VCaP (cell line): ENCODE data around the gene PACSIN3.

Experiments used
- H3K27ac ChIP-seq: fragments of 450-650 bp; 2 replicates; pipeline ENCODE4 v1.5.1; 2017
- TF ChIP-seq, protein P1 (sequence below): fragments of 450-650 bp; conservative IDR thresholded peaks from 2 replicates; pipeline ENCODE4 v1.5.1; 2017; ENCODE audit warnings: mild to moderate bottlenecking, moderate library complexity

The PACSIN3 gene

DNA sequence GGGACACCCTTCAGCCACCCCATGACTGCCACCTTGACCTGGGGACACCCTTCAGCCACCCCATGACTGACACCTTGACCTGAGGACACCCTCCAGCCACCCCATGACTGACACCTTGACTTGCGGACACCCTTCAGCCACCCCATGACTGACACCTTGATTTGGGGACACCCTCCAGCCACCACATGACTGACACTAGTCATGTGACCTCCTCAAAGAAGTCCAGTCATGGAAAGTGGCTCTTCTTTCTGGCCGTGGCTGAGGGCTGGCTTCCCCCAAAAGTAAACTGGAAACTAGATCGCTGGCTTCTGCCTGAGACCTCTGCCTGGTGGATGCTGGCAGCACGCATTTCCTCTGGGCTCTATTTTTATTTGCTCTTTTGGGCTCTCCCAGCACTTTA, 38.0 kb downstream of the PACSIN3 start:
- no peak overlapping the region for H3K27ac ChIP-seq
- TF ChIP-seq, protein P1, sequence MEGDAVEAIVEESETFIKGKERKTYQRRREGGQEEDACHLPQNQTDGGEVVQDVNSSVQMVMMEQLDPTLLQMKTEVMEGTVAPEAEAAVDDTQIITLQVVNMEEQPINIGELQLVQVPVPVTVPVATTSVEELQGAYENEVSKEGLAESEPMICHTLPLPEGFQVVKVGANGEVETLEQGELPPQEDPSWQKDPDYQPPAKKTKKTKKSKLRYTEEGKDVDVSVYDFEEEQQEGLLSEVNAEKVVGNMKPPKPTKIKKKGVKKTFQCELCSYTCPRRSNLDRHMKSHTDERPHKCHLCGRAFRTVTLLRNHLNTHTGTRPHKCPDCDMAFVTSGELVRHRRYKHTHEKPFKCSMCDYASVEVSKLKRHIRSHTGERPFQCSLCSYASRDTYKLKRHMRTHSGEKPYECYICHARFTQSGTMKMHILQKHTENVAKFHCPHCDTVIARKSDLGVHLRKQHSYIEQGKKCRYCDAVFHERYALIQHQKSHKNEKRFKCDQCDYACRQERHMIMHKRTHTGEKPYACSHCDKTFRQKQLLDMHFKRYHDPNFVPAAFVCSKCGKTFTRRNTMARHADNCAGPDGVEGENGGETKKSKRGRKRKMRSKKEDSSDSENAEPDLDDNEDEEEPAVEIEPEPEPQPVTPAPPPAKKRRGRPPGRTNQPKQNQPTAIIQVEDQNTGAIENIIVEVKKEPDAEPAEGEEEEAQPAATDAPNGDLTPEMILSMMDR: no peak

DNA sequence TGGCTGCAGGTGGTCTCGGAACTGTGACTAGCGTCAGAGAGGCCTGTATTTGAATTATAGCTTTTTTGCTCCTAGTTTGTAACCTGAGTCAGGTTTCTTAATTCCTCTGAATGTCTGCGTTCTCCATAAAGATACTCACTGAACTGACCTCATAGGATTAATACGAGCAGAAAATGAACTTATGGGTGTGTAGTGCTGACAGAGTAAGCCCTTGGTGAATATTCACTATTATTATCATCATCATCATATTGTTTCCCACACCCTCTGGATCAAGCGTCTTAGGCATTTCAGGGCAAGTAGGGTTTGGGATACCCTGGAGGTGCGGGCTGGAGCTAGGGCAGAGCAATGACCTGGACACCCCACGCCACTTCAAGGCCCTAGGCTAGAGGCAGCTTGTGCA, 38.6 kb downstream of the PACSIN3 start:
- TF ChIP-seq, protein P1: no peak
- H3K27ac ChIP-seq: no peak overlapping the region

DNA sequence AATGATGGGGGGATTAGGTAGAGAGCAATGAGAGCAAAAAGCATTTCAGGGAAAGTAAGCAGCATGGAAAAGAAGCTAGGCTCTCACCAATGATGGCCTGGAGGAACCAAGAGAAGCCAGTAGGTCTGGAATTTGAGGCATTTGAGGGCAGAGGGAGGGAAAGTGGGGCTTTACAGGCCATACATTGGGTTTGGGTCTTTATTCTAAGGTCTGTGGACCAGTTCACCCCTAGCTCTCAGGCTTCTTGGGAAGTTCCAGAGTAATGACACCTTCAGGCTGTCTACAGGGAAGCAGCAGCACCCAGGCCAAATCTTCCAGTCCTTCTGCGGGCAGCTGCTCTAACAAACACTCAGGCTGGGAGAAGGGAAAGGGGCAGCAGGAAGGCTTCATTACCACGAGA, 39.0 kb downstream of the PACSIN3 start:
- H3K27ac ChIP-seq: no peak overlapping the region
- TF ChIP-seq, protein P1: no peak

DNA sequence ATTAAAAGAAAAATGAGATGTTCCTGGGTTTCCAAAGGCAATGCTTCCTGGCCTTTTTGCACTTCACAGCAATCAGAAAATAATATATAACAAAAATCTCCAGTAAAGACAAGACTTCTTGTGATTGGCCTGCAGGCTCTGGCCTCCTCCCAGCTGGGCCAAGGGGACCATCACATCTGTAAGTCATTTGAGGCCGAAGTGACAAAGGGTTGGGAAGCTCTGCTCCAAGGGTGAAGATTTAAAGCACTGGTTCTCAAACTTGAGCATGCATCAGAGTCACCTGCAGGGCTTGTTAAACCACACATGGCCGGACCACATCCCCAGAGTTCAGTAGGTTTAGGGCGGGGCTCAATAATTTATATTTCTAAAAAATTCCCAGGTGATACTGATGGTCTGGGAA, 41.7 kb downstream of the PACSIN3 start:
- TF ChIP-seq, protein P1: no peak

DNA sequence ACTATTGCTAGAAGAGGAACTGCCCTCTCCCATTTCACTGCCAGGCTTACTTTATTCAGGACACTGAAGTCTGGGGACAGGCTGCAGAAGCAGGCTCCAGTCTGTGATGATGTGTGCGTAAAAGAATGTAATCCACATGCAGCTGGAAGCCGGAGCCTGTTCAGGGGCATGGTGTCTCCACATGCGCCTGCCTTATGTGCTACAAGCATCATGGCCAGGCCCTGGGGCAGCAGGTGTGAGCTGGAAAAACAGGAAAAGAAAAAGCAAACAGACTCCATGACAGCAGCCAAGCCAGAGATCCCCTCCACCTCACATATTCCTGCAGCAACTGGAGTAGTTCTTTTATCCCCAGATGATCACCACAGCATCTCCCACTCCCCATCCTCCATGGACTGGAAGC, 42.9 kb downstream of the PACSIN3 start:
- H3K27ac ChIP-seq: peak overlapping the region; percentile 67
- TF ChIP-seq, protein P1: no peak

More for the DNA sequence above, 41.7 kb downstream of the PACSIN3 start:
- 0 out of 2 replicates have a peak overlapping the region, but pooled peaks have one; percentile 67 for H3K27ac ChIP-seq

DNA sequence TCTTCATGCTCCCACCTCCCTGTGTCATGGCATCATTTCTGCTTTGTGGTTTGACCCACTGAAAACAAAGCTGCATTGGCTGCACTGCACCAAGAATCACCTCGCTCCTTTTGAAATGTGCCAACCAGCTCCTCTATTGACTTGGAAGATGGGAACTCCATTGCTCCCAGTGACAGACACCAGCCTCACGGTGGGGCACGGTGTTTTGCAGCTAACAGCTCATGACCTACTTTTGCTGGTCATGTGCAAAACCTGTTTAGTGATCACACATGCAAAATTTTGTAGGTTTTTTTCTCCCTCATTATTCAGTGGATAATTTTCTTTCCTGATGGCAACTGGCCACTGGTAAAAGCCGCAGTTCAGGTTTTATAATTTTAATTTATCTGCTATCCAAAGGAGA, 46.4 kb downstream of the PACSIN3 start:
- H3K27ac ChIP-seq: peak overlapping the region; percentile 17; the same call in 1 of the 2 replicates
- TF ChIP-seq, protein P1: no peak

DNA sequence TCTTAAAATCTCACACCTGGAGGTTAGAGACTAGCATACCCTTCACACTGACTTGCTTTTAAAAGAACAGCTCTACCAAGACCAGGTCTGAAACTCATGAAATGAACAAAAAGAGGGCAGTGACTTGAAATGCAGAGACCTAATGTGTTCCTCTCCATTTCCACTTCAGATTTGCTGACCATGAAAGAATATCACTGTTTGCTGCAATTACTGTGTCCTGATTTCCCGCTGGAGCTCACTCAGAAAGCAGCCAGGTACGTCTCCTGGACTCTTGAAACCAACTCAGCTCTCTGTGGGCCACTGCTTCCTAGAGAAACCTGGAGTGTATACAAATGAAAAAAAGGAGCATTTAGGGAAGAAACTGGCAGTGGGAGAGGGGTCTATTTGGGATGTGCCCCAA, 48.8 kb downstream of the PACSIN3 start:
- TF ChIP-seq, protein P1: no peak
- H3K27ac ChIP-seq: no peak overlapping the region
